Femur (tissue), 1 donor: ENCODE results near the gene TUBB6.

Experiments used
- DNase-seq: peaks from one replicate; pipeline ENCODE4 v3.0.0-alpha.2; 2017

The TUBB6 gene

GRCh38 chr18:12307701-12308385, at the start of gene TUBB6:
TUBB6 (plus strand) TSS chr18:12308241; CDS start chr18:12308293, 52 bp downstream.
- DNase-seq = peak; percentile 89

DNA sequence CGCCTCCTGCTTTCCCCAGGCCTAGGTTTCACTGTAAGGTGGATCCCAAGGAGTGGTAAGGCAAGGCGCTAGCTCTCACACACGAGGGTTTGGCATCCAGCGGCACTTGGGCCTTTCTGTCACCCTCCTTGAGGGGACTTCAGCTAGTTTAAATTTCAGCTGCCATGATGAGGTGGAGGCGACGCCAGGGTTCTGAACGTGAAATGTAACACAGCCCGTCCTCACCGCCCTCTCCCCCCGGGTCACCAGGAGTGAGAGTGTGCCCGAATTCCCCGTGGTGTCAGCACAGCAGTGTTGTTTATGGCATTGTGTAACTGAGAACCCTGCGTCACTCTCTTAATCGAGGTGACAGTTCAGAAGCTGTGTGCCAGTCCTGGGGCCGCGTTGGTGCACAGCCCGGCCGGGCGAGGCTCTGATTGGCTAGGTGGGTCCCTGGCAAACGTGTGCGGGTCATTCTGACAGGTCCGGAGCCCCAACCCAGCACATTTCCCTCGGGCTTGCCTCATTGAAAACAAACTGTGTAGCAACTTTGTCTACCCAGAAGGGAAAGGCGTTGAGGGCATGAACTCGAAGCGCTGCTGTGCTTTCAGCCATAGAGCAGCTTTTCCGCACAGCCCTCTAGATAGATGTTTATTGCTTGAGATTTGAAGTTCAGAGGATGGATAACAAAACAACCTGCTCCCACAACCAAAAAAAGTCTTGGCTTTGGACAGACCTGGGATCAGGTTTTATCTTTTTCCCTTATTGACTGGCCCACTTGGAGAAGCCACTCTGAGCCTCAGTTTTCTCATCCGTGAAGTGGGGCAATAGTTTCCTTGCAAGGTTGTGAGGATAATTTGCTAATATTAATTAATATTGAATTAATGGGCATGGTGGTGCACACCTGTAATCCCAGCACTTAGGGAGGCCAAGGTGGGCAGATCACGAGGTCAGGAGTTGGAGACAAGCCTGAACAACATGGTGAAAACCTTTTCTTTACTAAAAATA, 49.0 kb upstream of the TUBB6 start:
- DNase-seq = no peak

DNA sequence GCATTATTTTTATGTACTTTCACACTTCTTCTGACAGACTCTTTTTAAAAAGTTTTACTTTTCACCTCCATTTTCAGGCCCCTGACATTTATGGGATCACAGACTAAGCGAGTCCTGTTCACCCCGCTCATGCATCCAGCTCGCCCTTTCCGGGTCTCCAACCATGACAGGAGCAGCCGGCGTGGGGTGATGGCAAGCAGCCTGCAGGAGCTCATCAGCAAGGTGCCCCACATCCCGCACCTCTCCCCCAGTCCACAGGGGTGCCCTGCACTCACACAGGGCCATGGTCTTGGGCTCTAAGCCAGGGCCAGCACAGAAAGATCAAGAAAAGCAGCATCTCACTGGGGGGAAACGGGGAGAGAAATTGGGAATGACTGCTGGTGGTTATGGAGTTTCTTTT, 45.3 kb upstream of the TUBB6 start:
- DNase-seq = no peak

DNA sequence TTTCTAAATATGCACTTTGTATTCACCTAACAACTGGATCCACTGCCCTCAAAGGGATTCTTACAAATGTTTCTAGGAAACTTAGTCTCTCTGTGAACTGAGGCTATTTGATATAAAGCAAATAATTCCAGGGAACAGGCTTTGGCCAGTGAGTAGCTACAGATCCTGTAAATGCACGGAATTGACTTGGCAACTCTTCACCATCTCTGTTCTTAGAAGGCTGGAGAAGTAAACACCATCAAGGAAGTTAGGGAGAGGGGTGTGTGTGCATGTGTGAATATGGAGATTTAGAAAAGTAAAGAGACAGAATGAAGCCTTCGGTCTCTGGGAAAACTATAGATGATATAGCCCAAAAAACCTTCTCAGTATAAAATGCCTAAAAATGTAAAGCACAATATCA, 43.2 kb upstream of the TUBB6 start:
- no peak for DNase-seq

GRCh38 chr18:12271376-12272235, 36.4 kb upstream of the TUBB6 start:
- DNase-seq = peak; percentile 86

GRCh38 chr18:12274793-12275192, 33.2 kb upstream of the TUBB6 start:
- DNase-seq = no peak

DNA sequence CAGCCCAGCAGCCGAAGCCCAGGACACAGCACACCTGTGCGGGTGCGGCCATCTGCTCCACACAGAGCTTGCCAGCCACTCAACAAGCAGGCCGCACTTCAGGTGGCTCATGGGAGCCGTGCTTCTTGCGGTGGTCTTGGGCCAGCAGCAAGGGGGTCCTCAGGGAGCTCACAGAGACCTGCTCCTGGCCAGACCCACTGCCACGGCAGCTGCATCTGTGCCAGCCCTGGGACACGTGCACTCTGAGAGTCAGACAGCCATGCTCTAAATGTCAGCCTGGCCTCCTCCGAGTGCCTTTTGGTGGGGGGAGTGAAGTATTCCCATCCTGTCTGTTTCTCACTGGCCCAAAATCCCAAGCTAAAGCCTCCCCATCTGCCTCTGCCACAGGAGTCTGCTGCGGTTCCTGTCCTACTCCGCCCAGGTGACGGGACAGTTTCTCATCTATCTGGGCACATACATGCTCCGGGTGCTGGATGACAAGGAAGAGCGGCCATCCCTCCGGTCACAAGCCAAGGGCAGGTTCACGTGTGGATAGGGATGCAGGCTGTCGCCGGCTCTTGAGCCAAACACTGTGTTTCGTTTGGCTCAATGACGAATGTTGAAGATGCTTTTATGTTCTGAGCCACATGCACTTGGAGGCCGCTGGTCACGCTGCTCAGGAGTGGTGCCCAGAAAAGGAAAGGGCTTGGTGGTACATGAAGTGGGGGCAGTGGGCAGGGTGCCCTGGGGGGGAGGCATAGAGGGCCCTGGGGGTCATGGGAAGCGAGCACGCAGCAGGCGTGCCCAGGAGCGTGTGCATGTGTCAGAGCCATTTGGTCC, 31.1 kb upstream of the TUBB6 start:
- no peak for DNase-seq

GRCh38 chr18:12278215-12278671, 29.8 kb upstream of the TUBB6 start:
- DNase-seq = no peak

- DNase-seq = peak; percentile 89
Measured at GRCh38 chr18:12278741-12279682, 29.0 kb upstream of the TUBB6 start.

DNA sequence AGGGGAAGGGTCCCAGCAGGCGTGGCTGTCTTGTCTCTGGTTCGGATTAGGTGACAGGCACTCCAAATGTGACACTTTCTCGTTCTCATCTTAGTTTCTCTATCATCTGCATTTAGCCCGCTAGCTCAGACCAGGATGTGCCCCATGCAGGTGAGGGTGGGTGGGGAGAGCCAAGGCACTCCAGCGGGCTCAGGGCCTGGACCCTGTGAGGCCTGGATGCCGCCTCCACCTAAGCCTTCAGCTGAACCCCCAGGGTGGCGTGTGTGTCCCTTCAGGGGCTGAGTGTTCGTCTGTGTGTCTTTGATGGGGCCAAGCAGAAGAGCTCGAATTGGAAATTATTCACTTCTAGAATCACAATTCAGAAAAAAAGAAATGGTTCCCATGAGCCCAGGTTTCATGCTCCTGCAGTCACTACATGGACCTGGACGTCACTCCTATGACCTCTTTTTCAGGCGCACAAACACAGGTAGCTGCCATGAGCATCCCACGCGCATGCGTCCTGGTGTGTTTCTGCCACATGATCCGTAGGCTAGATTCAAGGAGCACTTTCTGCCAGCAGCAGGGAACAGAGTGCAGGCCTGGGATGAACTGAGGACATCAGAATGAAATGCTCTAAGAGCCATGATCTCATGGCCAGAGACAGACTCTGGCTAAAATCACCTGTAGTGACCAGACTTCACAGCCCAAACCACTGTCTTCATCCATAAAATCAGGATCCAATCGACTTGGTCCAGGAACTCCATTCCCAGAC, 28.1 kb upstream of the TUBB6 start:
- DNase-seq = no peak

- DNase-seq = no peak
Measured at GRCh38 chr18:12281861-12282260, 26.2 kb upstream of the TUBB6 start.

- no peak for DNase-seq
Measured at GRCh38 chr18:12282442-12283039, 25.5 kb upstream of the TUBB6 start.

DNA sequence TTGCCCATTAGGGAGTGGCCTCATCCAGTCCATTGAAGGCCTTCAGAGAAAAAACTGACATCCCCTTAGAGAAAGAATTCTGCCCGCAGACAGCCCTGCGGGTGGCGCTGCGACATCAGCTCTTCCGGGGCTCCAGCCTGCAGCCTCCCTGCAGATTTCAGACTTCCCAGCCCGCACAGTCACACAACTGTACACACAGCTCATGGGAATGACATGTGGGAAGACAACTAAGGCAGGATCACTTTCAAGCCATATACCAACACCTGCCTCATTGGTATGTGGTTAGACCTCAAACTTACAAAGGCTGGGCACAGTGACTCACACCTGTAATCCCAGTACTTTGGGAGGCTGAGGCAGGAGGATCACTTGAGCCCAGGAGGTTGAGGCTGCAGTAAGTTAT, 24.8 kb upstream of the TUBB6 start:
- no peak for DNase-seq

- no peak for DNase-seq
Measured at GRCh38 chr18:12283666-12284065, 24.4 kb upstream of the TUBB6 start.

DNA sequence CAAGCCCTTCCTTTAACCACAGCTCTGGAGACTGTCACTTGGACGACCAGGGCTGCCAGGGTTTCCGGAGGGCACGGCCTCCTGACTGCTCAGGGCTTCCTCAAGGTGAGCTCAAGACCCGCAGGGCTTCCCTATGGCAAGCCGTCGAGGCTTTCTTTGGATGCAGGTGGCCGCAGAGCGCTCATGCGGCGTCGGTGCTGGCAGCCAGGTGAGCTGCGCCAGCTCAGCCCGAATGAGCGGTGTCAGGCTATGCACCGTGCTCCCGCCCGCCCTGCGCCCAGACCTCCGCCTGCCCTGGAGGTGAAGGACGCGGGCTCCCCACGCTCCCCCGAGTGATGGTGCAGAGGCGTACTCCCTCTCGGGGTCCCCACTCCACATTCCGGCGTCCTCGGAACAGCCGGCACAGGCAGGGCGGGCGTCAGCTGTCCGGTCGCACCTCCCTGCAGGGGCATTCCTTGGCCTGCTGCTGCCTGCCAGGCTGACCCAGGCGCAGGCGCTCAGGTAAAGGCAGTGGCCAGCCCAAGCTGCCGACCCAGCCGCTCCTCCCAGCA, 20.8 kb upstream of the TUBB6 start:
- DNase-seq = no peak

GRCh38 chr18:12287684-12288402, 20.2 kb upstream of the TUBB6 start:
- peak; percentile 90 for DNase-seq

DNA sequence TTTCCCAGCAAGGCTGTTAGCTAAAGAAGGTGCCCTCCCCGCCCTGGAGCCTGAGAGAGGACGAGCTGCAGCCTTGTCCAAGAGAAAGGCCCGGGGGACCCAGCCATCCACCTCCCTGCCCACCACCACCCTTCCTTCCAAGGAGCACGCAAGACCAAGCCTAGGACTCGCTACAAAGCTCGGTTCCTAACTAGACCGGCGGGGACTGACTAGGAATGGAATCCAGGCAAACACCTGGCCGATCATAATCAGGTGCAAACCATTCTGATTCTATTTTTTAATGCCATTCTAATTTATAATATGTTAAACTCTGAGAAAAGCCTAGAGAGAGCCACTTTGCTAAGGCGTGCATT, 19.7 kb upstream of the TUBB6 start:
- DNase-seq = no peak

- DNase-seq = no peak
Measured at GRCh38 chr18:12290086-12290485, 18.0 kb upstream of the TUBB6 start.

GRCh38 chr18:12291161-12291560, 16.9 kb upstream of the TUBB6 start:
- DNase-seq = no peak
